WTC11 (cell line): ENCODE results near the gene ELMO1. TPM values are rescaled to one million over a fixed set of nuclear protein-coding genes. Genes with fewer than 3 reads are reported as not detected.

Source experiments
- ATAC-seq: fragments of 200-7000 bp; cut with Tn5 transposase; 2 replicates; pipeline ENCODE4 v1.10.0; 2021; ENCODE audit warnings: mild to moderate bottlenecking, moderate library complexity
- CTCF ChIA-PET: fragments of 300-600 bp; sonication (Branson Sonifier 250); formaldehyde crosslinking; loops from one replicate; lab custom pipeline; 2021; ENCODE audit warnings: antibody characterized with exemption; lab: Charles Lee
- POLR2A ChIA-PET: fragments of 350-600 bp; sonication (Branson Sonifier 250); formaldehyde crosslinking; loops from one replicate; lab custom pipeline; 2021; ENCODE audit warnings: antibody characterized with exemption; lab: Charles Lee
- DNase-seq: peaks from one replicate; pipeline ENCODE4 v3.0.0; 2021; ENCODE audit warnings: low spot score
- H3K27ac Mint-ChIP-seq: 2 replicates; pipeline ENCODE4 v1.8.0; 2021; ENCODE audit warnings: mixed read lengths
- H3K27me3 Mint-ChIP-seq: 2 replicates; pipeline ENCODE4 v1.8.0; 2021; ENCODE audit warnings: low read depth, mild to moderate bottlenecking, moderate library complexity, mixed read lengths
- H3K36me3 Mint-ChIP-seq: 2 replicates; pipeline ENCODE4 v1.8.0; 2021; ENCODE audit warnings: mixed read lengths
- H3K4me1 Mint-ChIP-seq: 2 replicates; pipeline ENCODE4 v1.8.0; 2022; ENCODE audit warnings: mixed read lengths
- H3K4me3 Mint-ChIP-seq: 2 replicates; pipeline ENCODE4 v1.8.0; 2021; ENCODE audit warnings: mild to moderate bottlenecking, moderate library complexity, mixed read lengths
- H3K9me3 Mint-ChIP-seq: 2 replicates; pipeline ENCODE4 v1.8.0; 2021; ENCODE audit warnings: mixed read lengths
- CBFB ChIP-seq: sonication (generic); formaldehyde crosslinking; IDR thresholded peaks from 2 replicates; pipeline ENCODE4 v1.8.1; 2022; ENCODE audit warnings: mild to moderate bottlenecking, low read depth, missing genetic modification reagents
- EMX1 ChIP-seq: fragments of 250-450 bp; sonication (Bioruptor Pico); IDR thresholded peaks from 2 replicates; pipeline ENCODE4 v1.8.0; 2021; ENCODE audit warnings: mild to moderate bottlenecking
- ETV6 ChIP-seq: sonication (generic); formaldehyde crosslinking; IDR thresholded peaks from 2 replicates; pipeline ENCODE4 v1.8.1; 2022; ENCODE audit warnings: mild to moderate bottlenecking, missing genetic modification reagents
- FOXK1 ChIP-seq: sonication (generic); formaldehyde crosslinking; IDR thresholded peaks from 2 replicates; pipeline ENCODE4 v1.8.0; 2022; ENCODE audit warnings: mild to moderate bottlenecking, moderate library complexity, missing genetic modification reagents
- FOXP1 ChIP-seq: sonication (generic); formaldehyde crosslinking; IDR thresholded peaks from 2 replicates; pipeline ENCODE4 v1.8.0; 2022; ENCODE audit warnings: missing genetic modification reagents, mild to moderate bottlenecking, moderate library complexity, borderline replicate concordance
- IRF2 ChIP-seq: sonication (generic); formaldehyde crosslinking; IDR thresholded peaks from 2 replicates; pipeline ENCODE4 v1.8.0; 2022; ENCODE audit warnings: low read depth, missing genetic modification reagents, borderline replicate concordance
- NFE2L1 ChIP-seq: sonication (generic); formaldehyde crosslinking; IDR thresholded peaks from 2 replicates; pipeline ENCODE4 v1.8.1; 2023; ENCODE audit warnings: missing genetic modification reagents
- NFYB ChIP-seq: sonication (generic); formaldehyde crosslinking; conservative IDR thresholded peaks from 2 replicates; pipeline ENCODE4 v1.8.0; 2022; ENCODE audit warnings: low read depth, missing genetic modification reagents
- NR1H2 ChIP-seq: sonication (generic); formaldehyde crosslinking; IDR thresholded peaks from 2 replicates; pipeline ENCODE4 v1.9.0; 2021; ENCODE audit warnings: mild to moderate bottlenecking, moderate library complexity, missing genetic modification reagents
- NR2C2 ChIP-seq: sonication (generic); formaldehyde crosslinking; IDR thresholded peaks from 2 replicates; pipeline ENCODE4 v1.8.0; 2022; ENCODE audit warnings: mild to moderate bottlenecking, missing genetic modification reagents
- RELA ChIP-seq: sonication (generic); formaldehyde crosslinking; IDR thresholded peaks from 2 replicates; pipeline ENCODE4 v1.8.1; 2022; ENCODE audit warnings: missing genetic modification reagents, mild to moderate bottlenecking, borderline replicate concordance
- SP1 ChIP-seq: sonication (generic); formaldehyde crosslinking; conservative IDR thresholded peaks from 2 replicates; pipeline ENCODE4 v1.8.1; 2022; ENCODE audit warnings: missing genetic modification reagents
- TCF7 ChIP-seq: sonication (generic); formaldehyde crosslinking; IDR thresholded peaks from 2 replicates; pipeline ENCODE4 v1.8.0; 2022; ENCODE audit warnings: mild to moderate bottlenecking, low read depth, missing genetic modification reagents, moderate library complexity
- TEAD4 ChIP-seq: sonication (generic); formaldehyde crosslinking; IDR thresholded peaks from 2 replicates; pipeline ENCODE4 v1.8.0; 2022; ENCODE audit warnings: mild to moderate bottlenecking, missing genetic modification reagents
- ZNF232 ChIP-seq: sonication (generic); formaldehyde crosslinking; IDR thresholded peaks from 2 replicates; pipeline ENCODE4 v1.8.0; 2022; ENCODE audit warnings: mild to moderate bottlenecking, missing genetic modification reagents
- total RNA-seq: library from RNA; stranded (reverse); gene quantifications from 3 replicates; pipeline ENCODE4 v1.2.3, GENCODE V29; 2021
- TF ChIP-seq, protein P1 (sequence below): fragments of 250-450 bp; sonication (Bioruptor Pico); IDR thresholded peaks from 2 replicates; pipeline ENCODE4 v1.9.0; 2021; ENCODE audit warnings: mild to moderate bottlenecking
- TF ChIP-seq, protein P2 (sequence below): sonication (generic); formaldehyde crosslinking; IDR thresholded peaks from 2 replicates; pipeline ENCODE4 v1.8.0; 2022; ENCODE audit warnings: missing genetic modification reagents
- TF ChIP-seq, protein P3 (sequence below): sonication (generic); formaldehyde crosslinking; conservative IDR thresholded peaks from 2 replicates; pipeline ENCODE4 v1.8.1; 2023; ENCODE audit warnings: mild to moderate bottlenecking, low read depth, missing genetic modification reagents, moderate library complexity
- TF ChIP-seq, protein P4 (sequence below): sonication (generic); formaldehyde crosslinking; IDR thresholded peaks from 2 replicates; pipeline ENCODE4 v1.8.1; 2022; ENCODE audit warnings: low read depth, mild to moderate bottlenecking, moderate library complexity, missing genetic modification reagents, borderline replicate concordance
- TF ChIP-seq, protein P5 (sequence below): fragments of 250-450 bp; sonication (Bioruptor Pico); conservative IDR thresholded peaks from 2 replicates; pipeline ENCODE4 v1.9.0; 2021; ENCODE audit warnings: mild to moderate bottlenecking
- TF ChIP-seq, protein P6 (sequence below): fragments of 250-450 bp; sonication (Bioruptor Pico); IDR thresholded peaks from 2 replicates; pipeline ENCODE4 v2.1.2; 2022; ENCODE audit warnings: mild to moderate bottlenecking, moderate library complexity
- TF ChIP-seq, protein P7 (sequence below): sonication (generic); formaldehyde crosslinking; IDR thresholded peaks from 2 replicates; pipeline ENCODE4 v1.8.0; 2023; ENCODE audit warnings: missing genetic modification reagents

ELMO1 gene
- total RNA-seq, 1 experiment from 2014 or later, result 19.4 TPM

DNA sequence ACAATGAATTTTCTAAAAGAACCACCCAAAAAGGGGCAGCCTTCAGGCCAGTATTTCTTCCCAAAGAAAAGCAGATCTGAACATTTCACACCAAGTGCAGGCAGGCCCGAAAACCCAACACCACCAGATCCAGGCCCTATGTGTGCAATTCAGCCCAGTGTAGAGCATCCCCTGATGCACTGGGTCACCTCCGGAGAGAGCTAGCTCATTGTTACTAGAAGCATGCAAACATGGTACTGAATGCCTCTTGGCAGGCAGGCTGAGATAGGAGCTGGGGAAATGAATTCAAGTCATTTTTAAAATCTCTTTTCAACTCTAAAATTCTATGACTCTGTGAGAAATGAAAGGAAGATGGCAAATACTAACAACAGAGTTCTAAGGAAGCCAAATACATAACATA lies 174.8 kb downstream of the ELMO1 start (continued):
- TF ChIP-seq FOXP1 (CRISPR knock-in tag) (no peak), SP1 (CRISPR knock-in tag) (no peak), FOXK1 (CRISPR knock-in tag) (no peak), NFYB (no peak), TCF7 (CRISPR knock-in tag) (no peak), NR1H2 (CRISPR knock-in tag) (no peak), EMX1 (CRISPR knock-in tag) (no peak), NR2C2 (CRISPR knock-in tag) (no peak)
- TF ChIP-seq, protein P1, sequence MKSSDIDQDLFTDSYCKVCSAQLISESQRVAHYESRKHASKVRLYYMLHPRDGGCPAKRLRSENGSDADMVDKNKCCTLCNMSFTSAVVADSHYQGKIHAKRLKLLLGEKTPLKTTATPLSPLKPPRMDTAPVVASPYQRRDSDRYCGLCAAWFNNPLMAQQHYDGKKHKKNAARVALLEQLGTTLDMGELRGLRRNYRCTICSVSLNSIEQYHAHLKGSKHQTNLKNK, result no peak

DNA sequence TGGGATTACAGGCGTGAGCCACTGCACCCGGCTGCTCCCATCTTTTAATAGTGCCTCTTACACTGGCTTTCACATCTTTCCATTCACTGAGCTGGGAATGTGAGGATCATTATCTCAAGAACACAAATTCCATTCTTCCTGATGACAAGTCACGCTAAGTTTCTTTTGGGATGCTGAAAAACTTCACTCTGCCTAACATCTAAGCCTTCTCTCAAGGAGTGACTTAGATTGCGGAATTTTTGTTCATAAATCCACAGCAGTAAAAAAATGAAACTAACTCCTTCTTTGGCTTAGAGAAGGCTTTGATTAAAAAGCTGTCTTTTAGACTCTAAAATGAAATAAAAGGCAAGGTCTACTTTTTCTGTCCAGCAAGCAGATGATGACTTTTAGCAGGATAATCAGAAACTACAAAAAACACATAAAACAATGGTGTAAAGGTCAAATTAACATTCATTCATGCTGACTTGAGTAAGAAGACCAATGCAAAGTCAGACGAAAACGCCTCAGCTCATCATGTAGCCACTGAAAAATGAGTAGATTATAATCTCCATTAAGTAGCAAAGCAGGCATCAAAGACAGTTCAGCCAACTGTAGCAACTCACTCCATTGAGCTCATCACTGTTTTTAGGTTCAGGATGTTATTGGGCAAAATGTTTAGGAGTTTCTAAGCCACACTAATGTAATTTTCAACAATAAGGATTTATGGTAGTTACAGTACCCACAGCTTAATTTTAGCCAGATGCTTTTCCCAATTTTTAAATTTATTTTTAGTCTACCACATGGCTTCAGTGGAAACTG lies 178.8 kb downstream of the ELMO1 start:
- no peaks in the 10 kb centered on the region for H3K27me3 Mint-ChIP-seq
- ATAC-seq, result no peak
- POLR2A ChIA-PET, result no interaction called here
- no peaks in the 10 kb centered on the region for H3K9me3 Mint-ChIP-seq
- DNase-seq, result no peak
- no peak overlapping the region for H3K4me3 Mint-ChIP-seq
- H3K27ac Mint-ChIP-seq, result 0 out of 2 replicates have a peak overlapping the region, but pooled peaks have one; percentile 54
- CTCF ChIA-PET, result interaction anchor here (1.8 to 2.9 kb wide), 4 partner anchors 12 to 226 kb away, joined by 5 to 16 read pairs (median 8); no protein-coding TSS in a partner anchor
- H3K4me1 Mint-ChIP-seq, result peaks cover 9% of the 10 kb centered on the region
- peaks cover 6% of the 10 kb centered on the region for H3K36me3 Mint-ChIP-seq
- TF ChIP-seq TEAD4 (CRISPR knock-in tag) (no peak), ETV6 (CRISPR knock-in tag) (no peak), RELA (CRISPR knock-in tag) (no peak), ZNF232 (CRISPR knock-in tag) (no peak), CBFB (no peak), NFE2L1 (no peak), IRF2 (no peak)
- TF ChIP-seq, protein P2, sequence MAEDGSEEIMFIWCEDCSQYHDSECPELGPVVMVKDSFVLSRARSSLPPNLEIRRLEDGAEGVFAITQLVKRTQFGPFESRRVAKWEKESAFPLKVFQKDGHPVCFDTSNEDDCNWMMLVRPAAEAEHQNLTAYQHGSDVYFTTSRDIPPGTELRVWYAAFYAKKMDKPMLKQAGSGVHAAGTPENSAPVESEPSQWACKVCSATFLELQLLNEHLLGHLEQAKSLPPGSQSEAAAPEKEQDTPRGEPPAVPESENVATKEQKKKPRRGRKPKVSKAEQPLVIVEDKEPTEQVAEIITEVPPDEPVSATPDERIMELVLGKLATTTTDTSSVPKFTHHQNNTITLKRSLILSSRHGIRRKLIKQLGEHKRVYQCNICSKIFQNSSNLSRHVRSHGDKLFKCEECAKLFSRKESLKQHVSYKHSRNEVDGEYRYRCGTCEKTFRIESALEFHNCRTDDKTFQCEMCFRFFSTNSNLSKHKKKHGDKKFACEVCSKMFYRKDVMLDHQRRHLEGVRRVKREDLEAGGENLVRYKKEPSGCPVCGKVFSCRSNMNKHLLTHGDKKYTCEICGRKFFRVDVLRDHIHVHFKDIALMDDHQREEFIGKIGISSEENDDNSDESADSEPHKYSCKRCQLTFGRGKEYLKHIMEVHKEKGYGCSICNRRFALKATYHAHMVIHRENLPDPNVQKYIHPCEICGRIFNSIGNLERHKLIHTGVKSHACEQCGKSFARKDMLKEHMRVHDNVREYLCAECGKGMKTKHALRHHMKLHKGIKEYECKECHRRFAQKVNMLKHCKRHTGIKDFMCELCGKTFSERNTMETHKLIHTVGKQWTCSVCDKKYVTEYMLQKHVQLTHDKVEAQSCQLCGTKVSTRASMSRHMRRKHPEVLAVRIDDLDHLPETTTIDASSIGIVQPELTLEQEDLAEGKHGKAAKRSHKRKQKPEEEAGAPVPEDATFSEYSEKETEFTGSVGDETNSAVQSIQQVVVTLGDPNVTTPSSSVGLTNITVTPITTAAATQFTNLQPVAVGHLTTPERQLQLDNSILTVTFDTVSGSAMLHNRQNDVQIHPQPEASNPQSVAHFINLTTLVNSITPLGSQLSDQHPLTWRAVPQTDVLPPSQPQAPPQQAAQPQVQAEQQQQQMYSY (CRISPR knock-in tag), result no peak
- TF ChIP-seq, protein P3, sequence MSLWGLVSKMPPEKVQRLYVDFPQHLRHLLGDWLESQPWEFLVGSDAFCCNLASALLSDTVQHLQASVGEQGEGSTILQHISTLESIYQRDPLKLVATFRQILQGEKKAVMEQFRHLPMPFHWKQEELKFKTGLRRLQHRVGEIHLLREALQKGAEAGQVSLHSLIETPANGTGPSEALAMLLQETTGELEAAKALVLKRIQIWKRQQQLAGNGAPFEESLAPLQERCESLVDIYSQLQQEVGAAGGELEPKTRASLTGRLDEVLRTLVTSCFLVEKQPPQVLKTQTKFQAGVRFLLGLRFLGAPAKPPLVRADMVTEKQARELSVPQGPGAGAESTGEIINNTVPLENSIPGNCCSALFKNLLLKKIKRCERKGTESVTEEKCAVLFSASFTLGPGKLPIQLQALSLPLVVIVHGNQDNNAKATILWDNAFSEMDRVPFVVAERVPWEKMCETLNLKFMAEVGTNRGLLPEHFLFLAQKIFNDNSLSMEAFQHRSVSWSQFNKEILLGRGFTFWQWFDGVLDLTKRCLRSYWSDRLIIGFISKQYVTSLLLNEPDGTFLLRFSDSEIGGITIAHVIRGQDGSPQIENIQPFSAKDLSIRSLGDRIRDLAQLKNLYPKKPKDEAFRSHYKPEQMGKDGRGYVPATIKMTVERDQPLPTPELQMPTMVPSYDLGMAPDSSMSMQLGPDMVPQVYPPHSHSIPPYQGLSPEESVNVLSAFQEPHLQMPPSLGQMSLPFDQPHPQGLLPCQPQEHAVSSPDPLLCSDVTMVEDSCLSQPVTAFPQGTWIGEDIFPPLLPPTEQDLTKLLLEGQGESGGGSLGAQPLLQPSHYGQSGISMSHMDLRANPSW, result no peak
- TF ChIP-seq, protein P4, sequence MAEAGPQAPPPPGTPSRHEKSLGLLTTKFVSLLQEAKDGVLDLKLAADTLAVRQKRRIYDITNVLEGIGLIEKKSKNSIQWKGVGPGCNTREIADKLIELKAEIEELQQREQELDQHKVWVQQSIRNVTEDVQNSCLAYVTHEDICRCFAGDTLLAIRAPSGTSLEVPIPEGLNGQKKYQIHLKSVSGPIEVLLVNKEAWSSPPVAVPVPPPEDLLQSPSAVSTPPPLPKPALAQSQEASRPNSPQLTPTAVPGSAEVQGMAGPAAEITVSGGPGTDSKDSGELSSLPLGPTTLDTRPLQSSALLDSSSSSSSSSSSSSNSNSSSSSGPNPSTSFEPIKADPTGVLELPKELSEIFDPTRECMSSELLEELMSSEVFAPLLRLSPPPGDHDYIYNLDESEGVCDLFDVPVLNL (CRISPR knock-in tag), result no peak
- TF ChIP-seq, protein P5, sequence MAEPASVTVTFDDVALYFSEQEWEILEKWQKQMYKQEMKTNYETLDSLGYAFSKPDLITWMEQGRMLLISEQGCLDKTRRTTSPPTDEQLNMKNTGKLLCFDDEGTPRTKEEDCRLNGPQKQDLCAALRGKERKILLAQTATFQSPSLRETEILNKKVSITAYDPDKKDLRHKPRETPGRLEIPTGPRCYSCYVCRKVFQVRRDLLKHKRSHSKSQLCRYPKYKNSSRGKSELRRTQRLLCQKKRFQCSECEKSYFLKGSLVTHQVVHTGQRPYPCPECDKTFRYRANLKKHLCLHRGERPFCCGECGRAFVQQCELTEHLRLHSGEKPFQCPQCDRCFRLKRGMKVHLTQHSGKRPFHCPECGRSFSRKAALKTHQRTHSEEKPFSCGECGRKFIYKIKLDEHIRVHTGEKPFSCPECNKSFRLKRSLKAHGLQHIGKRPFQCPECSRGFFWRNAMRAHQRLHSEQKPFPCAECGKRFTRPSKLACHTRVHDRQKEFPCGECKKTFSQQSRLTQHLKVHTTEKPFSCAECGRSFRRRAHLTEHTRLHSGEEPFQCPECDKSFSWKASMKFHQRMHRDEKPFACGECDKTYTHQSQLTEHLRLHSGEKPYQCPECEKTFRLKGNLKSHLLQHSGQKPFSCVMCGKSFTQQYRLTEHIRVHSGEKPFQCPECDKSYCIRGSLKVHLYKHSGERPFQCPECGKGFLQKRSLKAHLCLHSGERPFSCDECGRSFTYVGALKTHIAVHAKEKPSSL (CRISPR knock-in tag), result no peak
- TF ChIP-seq, protein P6, sequence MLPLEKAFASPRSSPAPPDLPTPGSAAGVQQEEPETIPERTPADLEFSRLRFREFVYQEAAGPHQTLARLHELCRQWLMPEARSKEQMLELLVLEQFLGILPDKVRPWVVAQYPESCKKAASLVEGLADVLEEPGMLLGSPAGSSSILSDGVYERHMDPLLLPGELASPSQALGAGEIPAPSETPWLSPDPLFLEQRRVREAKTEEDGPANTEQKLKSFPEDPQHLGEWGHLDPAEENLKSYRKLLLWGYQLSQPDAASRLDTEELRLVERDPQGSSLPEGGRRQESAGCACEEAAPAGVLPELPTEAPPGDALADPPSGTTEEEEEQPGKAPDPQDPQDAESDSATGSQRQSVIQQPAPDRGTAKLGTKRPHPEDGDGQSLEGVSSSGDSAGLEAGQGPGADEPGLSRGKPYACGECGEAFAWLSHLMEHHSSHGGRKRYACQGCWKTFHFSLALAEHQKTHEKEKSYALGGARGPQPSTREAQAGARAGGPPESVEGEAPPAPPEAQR, result no peak
- TF ChIP-seq, protein P7, sequence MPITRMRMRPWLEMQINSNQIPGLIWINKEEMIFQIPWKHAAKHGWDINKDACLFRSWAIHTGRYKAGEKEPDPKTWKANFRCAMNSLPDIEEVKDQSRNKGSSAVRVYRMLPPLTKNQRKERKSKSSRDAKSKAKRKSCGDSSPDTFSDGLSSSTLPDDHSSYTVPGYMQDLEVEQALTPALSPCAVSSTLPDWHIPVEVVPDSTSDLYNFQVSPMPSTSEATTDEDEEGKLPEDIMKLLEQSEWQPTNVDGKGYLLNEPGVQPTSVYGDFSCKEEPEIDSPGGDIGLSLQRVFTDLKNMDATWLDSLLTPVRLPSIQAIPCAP (CRISPR knock-in tag), result no peak
- TF ChIP-seq, protein P1, result no peak
